GM18858 (cell line): Measurements from ENCODE around the gene FUCA1.
"Not testable (repeated sequence)": the region's sequence is repeated elsewhere in the genome, so short reads cannot be mapped to it uniquely, and the experiment has no call there.

Source experiments
- ATAC-seq: cut with Tn5 transposase; IDR thresholded peaks from one replicate; pipeline ENCODE4 v1.9.1; 2021; ENCODE audit not compliant: unreplicated experiment

FUCA1 gene

DNA sequence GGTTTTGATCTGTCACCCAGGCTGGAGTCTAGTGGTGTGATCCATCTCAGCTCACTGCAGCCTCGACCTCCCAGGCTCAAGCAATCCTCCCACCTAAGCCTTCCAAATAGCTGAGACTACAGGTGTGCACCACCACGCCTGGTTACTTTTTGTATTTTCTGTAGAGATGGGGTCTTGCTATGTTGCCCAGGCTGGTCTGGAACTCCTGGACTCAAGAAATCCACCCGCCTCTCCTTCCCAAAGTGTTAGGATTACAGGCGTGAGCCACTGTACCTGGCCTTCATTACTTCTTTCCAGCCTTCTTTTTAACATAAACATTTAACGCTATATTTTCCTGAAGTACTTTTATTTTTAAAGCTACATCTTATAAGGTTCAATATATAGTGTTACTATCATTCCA lies 24.4 kb downstream of the FUCA1 start:
- ATAC-seq, result no peak

DNA sequence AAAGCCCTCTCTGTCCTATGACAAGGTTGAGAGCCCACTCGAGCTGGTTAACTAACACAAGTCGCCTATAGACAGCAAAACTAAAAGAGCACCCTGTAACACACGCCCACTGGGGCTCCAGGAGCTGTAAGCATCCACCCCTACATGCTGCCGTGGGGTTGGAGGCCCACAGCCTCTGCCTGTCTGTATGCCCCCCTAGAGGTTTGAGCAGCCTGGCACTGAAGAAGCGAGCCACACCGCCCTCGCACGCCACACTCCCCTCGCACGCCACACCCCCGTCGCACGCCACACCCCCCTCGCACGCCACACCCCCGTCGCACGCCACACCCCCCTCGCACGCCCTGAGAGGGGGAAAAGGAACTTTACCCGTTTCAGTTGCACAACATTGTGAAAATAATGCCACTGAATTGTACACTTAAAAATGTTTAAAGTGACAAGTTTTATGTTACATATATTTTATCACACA lies 29.7 kb downstream of the FUCA1 start:
- ATAC-seq, result no peak

DNA sequence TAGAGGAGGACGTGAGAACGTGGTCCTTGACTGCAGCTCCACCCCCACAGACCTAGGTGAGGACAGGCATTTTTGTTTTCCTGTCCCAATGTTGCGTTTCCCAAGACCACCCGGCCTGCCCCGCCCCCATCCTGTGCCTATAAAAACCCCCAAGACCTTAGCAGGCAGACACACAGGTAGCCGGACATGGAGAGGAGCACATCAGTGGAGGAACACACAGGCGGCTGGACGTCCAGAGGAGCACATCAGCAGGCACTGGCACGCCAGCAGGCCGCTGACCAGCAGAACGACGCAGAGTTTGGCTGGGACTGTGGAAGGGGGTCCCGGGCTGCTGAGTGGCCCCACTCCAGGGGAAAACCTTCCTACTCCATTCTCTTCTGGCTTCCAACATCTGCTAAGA lies 30.2 kb downstream of the FUCA1 start:
- ATAC-seq, result no peak

DNA sequence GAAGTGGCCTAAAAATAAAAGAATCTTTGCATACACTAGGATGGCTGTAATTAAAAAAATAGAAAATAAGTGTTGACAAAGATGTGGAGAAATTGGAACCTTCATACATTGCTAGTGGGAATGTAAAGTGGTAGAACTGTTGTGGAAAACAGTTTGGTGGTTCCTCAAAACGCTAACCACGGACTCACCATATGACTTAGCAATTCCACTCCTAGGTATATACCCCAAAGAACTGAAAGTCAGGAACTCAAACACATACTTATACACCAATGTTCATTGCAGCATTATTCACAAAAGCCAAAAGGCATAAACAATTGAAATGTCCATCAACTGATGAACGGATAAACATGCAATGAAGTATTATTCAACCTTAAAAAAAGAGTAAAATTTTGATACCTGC lies 32.1 kb downstream of the FUCA1 start:
- ATAC-seq, result no peak

DNA sequence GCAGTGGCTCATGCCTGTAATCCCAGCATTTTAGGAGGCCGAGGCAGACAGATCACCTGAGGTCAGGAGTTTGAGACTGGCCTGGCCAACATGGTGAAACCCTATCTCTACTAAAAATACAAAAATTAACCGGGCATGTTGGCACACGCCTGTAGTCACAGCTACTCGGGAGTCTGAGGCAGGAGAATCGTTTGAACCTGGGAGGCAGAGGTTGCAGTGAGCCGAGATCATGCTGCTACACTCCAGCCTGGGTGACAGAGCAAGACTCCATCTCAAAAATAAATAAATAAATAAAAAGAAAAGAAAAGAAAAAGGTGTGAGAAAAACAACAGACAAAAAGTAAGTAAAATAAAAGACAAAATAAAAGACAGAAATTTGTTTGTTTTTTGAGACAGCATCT lies 33.9 kb downstream of the FUCA1 start:
- not testable (repeated sequence) for ATAC-seq

DNA sequence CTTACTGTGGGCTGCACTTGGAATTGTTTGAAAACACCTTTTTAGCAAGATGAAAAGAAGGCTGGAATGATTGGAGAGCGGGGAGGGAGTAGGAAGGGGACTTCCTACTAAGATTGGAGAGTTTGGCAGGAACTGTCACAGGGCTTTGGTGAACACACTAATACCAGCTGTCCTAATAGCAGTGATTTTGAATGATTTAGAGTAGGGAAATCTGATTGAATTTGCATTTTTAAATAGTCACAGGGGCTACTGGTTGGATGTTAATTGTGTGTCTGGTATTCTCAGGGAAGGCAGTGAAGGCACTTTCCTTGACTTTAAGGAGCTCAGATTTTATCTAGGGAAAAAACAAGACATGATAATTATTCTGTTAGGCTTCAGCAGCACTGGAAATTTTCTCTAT lies 40.4 kb downstream of the FUCA1 start:
- no peak for ATAC-seq

DNA sequence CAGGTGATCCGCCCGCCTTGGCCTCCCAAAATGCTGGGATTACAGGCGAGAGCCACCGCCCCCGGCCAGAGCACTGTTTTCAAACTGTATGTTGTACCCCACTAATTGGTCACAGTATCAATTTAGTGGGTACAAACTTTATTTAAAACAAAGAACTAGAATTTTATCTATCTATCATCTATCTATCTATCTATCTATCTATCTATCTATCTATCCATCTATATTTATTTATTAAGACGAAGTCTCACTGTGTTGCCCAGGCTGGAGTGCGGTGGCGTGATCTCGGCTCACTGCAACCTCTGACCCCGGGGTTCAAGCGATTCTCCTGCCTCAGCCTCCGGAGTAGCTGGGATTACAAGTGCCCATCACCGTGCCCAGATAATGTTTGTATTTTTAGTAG lies 41.5 kb downstream of the FUCA1 start:
- not testable (repeated sequence) for ATAC-seq

DNA sequence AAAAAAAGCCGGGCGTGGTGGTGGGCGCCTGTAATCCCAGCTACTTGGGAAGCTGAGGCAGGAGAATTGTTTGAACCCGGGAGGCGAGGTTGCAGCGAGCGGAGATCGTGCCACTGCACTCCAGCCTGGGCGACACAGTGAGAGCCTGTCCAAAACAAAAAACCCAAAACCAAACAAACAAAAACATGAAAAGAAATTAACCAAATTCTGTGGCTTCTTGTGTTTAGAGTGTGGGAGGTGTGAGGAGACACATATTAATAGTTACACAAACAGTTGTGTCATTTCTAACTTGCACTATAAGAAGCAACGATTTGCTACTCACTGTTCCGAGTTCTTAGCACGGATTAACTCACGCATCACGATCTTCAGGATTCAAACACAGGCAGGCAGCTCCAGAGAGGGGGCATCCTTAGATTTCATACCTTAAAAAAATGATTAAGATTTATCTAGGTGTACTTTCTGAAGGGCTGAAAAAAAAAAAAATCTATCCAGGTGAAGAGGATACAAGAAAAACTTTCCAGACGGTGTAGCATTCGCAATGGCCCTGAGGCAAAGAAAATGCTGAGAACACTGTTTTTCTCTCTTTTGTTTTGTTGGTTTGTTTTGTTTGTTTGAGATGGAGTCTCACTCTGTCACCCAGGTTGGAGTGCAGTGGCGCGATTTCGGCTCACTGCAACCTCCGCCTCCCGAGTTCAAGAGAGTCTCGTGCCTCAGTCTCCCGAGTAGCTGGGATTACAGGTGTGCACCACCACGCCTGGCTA lies 42.1 kb downstream of the FUCA1 start:
- ATAC-seq, result no peak

DNA sequence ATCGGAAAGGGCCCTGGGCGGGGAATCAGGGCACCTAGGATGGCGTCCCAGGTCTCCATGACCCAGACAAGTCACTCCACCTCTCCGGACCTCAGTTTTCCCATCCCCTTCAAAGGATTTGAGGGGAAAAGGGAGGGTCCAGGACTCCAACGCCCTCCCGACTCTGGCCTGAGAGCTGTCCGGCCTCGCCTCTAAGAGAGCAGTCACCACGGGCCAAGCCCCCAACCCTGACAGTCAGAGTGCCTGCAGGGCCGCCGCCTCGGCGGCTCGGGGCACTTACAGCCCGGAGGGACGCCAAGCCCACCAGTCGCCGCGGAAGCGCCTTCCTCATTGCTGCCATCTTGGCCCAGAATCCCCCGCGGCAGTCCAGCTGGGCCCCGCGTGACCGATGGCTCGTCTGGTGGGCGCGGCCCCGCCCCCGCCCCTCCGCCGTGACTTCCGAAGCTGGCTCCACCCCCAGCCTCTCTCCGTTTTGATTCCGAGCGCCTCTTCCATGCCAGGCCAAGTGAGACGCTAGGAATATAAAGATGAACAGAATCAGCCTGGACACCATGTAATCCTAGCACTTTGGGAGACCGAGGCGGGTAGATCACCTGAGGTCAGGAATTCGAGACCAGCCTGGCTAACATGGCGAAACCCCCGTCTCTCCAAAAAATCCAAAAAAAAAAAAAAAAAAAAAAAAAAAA lies 42.9 kb downstream of the FUCA1 start, which contains the start of gene HMGCL:
Gene HMGCL, minus strand, starts transcription at position 354 of the 686 bp plus-strand sequence. Its CDS starts 14 bp downstream, at position 340.
- ATAC-seq, result peak; percentile 56

DNA sequence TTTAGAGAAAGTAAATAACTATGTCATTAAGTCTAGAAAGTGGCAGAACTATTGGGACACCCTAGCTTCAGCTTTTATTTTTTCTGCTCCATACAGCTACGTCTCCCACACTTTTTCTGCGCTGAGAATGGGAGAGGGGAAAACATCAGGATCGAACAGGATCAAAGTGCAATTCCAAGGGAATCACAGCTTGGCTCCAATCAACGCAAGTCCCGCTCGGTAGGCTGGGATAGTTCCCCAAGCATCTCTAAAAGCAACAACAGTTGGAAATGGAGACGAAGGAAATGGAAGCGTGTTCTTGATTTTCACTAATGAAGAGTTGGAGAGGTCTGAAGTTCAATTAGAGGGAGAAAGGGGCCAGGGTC lies 43.4 kb downstream of the FUCA1 start:
- no peak for ATAC-seq

DNA sequence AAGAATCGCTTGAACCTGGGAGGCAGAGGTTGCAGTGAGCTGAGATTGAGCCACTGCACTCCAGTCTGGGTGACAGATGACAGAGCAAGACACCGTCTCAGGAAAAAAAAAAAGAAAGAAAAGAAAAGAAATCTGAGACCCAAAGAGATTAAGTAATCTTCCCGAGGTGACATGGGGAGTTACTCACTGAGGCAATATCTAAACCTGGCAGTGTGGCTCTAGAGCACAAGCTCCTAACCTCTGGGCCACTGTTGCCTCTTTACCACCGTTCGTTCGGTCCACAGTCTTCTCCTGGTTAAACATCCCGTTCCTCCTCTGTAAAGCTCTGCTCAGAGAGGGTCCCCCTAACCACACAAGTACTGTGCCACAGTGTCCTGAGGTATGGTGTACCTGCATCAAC lies 44.3 kb downstream of the FUCA1 start:
- ATAC-seq, result no peak

DNA sequence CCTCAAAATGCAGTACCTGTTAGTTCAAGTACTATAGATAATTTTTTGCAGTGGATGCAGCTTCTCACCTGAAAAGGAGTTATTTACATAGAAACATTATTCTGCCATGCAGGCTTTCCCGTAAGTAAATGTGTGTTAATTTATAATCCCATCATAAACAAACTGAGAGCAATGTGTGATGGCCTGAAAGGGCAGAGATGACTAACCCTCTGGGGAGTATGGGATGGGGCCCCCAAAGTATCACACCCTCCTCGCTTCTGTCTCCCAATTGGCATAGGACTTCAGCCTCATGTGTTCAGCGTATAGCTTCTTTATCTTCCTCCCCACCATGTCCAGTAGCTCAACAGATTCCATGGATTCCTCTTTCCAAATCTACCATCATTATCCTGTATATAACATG lies 50.5 kb downstream of the FUCA1 start:
- no peak for ATAC-seq

DNA sequence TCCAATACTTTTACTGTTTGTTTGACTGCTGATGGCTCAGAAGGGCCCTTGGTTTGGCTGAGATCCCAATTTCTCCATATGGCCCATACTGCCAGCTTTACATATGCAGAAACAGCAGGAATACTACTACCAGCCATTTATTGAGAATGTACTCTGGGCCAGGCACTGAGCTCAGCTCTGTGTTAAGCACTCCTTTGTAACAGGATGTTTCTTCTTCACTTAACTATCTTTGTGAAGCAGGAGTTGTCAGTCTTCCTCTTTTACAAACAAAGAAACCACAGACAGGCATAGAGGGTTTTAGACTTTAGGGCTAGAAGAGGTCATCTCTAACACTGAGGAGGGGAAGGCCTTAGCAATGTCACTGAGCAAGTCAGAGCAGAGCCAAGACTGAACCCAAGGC lies 51.2 kb downstream of the FUCA1 start:
- no peak for ATAC-seq

DNA sequence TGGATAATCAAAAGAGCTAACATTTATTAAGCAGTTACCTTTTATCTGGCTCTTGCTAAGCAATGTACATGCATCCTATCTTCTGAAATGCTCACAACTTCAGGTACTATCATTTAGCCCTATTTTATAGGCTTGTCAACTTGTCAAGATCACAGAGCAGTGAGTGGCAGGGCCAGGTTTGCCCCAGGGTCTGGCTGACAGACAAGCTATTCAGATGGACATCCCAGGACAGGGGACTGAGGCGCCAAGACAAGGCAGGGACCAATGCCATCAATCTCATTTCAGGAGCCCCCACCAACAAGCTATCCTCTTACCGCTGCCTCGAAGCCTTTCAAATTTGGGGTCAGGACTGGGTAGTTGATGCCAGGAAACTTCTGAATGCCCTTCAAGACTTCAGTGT lies 51.7 kb downstream of the FUCA1 start:
- ATAC-seq, result no peak

DNA sequence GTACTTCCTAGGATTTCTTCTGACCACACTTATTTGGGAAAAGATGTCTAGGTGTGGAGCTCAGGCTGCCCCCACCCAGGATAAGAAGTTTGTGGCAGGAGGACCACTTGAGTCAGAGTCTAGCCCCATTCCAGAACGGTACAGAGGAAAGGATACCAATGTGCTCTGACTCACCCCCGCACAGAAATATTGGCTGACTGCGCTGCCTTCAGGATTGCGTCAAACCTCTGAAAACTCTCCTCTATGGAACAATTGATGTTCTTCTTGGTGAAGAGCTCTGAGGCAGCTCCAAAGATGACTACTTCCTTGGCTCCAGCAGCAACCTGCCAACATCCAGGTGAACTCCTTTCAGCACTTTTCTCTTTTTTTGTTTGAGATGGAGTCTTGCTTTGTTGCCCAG lies 54.1 kb downstream of the FUCA1 start:
- ATAC-seq, result no peak

DNA sequence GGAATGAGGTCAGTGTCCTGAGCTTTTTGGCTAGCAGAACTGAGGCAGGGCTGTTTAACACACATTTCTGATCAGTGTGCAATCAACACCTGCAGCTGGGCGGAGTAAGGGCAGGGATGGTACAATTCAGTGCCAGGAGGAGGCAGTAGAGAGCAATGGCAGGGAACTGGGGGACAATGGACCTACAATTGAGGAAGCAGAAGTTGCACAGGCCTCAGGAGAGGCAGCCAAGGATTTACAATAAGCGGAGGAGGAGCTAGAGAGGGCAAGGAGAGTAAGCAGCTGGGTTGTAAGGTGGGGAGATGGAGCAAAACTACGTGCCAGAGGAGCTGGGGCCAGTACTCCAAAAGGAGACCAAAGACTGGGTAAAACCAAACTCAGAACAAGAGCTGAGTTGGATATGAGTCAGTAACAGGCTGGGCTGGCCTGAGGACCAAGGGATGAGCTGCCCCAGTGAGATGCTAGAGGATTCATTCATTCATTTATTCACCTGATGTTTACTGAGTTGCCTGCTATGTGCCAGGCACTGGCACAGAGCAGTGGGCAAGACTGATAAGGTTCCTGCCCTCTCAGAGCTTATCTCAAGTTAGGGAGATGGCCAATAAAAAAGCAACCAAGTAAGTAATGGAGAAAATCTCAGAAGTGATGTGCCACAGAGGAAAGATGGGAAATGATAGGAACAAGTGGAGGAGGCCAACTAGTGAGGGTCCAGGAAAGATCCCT lies 57.1 kb downstream of the FUCA1 start:
- ATAC-seq, result no peak

DNA sequence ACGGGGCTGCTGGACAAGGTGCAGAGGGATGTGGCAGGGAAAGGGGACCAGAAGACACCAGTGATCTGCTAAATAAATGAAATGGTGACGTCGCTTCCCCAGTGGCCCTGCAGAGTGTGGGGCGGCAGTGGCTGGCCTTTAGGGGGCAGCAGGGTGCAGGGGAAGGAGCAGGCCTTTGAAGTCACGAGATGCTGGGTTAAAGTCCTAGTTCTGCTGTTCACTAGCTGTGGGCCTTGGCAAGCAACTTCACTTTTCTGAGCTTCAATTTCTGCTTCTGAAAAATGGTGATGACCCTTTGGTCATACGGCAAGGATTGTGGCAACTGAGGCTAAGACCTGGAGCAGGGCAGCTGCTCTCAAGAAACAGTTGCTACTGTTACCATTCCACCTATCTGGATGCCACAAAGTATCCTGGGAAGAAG lies 58.3 kb downstream of the FUCA1 start:
- ATAC-seq, result no peak

DNA sequence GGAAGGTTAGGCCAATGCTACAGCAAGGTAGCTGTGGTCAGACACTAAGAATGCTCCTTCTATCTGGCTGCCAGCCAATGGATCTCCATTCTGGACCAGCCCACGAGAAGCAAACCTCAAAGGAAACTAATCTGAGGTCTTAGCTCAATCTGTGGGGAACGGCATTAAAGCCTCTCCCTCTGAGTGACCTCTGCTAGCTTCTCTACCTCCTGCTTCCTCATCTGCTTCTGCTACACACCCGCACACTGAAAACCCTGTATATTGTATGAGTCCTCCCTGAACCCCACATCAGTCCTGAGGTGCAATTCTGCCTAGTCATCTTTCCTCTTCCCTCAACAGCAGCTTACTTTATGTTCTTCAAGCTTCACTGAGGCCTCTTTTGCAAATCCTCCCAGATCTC lies 60.6 kb downstream of the FUCA1 start:
- no peak for ATAC-seq

DNA sequence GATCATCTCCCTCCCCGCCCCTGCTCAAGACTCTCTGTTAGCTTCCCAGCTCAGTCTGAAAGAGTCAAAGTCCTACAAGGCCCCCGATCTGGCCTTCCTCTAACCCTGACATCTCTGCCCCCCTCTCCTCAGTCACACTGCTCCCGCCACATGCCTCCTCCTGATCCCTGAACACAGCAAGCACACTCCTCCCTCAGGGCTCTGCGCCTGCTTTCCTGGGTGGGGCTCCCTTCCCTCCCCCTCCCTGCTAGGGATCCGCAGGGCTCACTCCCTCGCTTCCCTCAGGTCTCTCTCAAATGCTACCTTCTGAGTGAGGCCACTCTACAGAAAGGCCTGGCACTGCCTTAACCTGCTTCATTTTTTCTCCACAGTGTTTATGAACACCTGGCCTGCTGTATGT lies 61.8 kb downstream of the FUCA1 start:
- ATAC-seq, result no peak

DNA sequence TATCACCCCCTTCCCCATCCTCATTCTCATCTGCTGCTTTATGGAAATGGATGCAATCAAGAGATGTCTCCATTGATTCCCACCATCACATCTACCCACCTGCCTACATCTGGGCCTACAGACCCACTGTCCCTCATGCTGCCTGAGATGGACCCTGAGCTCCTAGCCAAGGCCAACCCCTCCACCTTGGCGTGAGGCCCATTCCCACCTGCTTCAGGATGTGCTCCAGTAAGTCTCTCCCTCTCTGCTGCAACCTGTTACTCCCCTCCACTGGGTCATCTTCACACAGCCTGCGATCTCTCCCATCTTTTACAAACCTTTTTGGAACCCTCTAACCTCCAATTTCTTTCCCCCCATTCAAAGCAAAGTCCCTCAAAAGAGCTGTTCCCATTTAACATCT lies 63.1 kb downstream of the FUCA1 start:
- ATAC-seq, result no peak

DNA sequence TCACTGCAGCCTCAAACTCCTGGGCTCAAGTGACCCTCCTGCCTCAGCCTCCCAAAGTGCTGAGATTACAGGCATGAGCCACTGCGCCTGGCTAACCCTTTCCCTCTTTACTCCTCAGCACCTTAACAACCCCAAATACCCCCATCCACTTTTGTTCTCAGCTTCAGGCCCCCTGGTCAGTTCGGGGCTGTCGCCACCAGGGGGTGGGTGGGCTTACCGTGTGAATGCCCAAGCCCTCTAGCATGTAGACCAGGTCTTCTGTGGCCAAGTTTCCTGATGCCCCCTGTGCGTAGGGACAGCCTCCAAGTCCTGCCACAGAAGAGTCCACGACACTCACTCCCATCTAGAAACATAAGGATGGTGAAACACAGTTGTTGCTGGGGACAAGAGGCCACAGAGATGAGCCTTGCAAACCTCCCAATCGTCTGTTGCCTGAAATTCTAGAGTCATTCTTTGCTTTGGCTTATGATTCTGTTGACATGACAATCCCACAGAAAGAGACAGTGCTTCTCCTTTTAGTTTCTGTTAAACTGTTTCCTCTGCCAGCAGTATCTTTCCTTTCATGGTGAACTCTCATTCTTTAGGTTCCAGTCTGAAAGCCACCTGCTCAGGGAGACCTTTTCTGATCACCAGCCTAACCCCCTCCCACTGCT lies 63.8 kb downstream of the FUCA1 start:
- no peak for ATAC-seq
